ENCODE results near the gene TAOK2. TPM values are rescaled to one million over a fixed set of nuclear protein-coding genes. Genes with fewer than 3 reads are reported as not detected.
A peak's percentile ranks its signal among the peaks of the same experiment; 100 is the strongest.

The TAOK2 gene
- total and polyA plus RNA-seq, 2 of the 13 experiments (the other 11 are each of a cell fraction or from before 2014, with no cell fraction given), result 17.4 to 43.2 TPM

DNA sequence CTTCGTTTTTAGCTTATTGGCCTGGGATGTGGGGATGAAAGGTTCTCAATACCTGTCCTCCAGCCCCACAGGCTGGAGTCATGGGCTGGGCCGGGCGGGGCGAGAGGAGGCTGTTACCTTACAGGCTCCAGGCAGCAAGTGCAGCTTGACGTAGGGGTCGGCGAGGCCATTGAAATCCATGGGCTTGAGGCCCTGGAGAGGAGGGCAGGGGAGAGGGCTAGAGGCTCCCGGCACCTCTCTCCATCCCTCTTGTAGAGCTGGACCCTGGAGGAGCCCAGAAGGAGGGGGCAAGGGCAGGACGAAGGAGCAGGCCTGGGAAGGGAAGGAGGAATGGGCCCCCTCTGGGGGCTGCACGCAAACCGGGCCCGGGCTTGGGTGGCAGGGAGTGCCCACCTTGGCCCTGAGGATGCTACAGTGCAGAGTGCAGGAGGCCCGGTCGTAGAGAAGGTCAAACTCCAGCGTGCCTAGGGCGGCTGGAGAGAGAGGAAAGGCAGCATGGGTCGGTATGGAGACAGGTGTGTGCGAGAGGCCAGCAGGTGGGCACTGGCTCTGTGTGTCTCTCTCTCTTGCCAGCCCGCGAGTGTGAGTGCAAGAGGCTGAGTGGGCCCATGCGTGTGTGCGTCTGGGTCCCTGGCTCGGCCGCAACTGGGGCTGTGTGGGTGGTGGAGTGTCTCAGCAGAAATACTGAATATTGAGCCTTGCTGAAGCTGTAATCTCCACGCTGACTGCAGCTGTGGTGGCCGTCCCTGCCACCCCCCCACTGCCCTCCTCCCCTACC is 35.6 kb downstream of the TAOK2 start:
- peaks cover 10 to 31% of the 10 kb centered on the region in 2 experiments; a peak in 4 of 5 replicates for H3K27me3 ChIP-seq (ENCODE audit: control insufficient read depth in 1 of 2, insufficient read depth in 2 of 2, low read length in 2 of 2)
- no peak overlapping the region for H3K27ac ChIP-seq (ENCODE audit: extremely low read length, insufficient read depth, low read length)
- no peak overlapping the region for H2AFZ ChIP-seq (ENCODE audit: low read length)
- BruUV-seq (replicated peaks), result no TSS peak
- 21% methylated on average over 17 of the region's 26 CpGs for WGBS (ENCODE audit: low lambda C conversion rate)
- H3K9me3 ChIP-seq (ENCODE audit: low read length), result no peaks in the 10 kb centered on the region
- H3K79me2 ChIP-seq (ENCODE audit: insufficient read depth, low read length), result no peaks in the 10 kb centered on the region
- H3K9ac ChIP-seq (ENCODE audit: insufficient read depth, low read depth, low read length), result no peak overlapping the region
- no peak for DNase-seq (ENCODE audit: low spot score)
- FAIRE-seq, result no peak
- ATAC-seq, result peak; percentile 56
- POLR2A ChIA-PET, result interaction anchor here (1.1 to 1.7 kb wide), 3 partner anchors 36 to 202 kb away, joined by 4 to 6 read pairs (median 5); partner anchors contain the start of genes ALDOA and TAOK2
- in situ Hi-C loops (cut with HindIII; ENCODE audit: extremely low pct_ligation_motif_present, low pct_unique_long_range_greater_than_20kb), result loop anchor here (10.0 kb wide), 1 partner anchor 144 kb away; the partner anchor contains the start of gene CDIPT
- no peaks in the 10 kb centered on the region for H4K20me1 ChIP-seq (ENCODE audit: insufficient read depth, low read length)
- CTCF ChIA-PET (ENCODE audit: low intra/inter-chr PET ratio, low total read pairs), result no interaction called here
- no peaks in the 10 kb centered on the region for H3K36me3 ChIP-seq (replicated peaks in 1 of 2; ENCODE audit: control insufficient read depth in 1 of 2, insufficient read depth in 2 of 2, low read length in 2 of 2)
- H3K4me1 ChIP-seq (ENCODE audit: insufficient read depth, low read length), result peaks cover 31% of the 10 kb centered on the region
- H3K4me2 ChIP-seq (ENCODE audit: low read depth, low read length), result peak overlapping the region; percentile 41; the same call in 1 of the 2 replicates
- peak overlapping the region in 1 of 3 experiments; percentile 17; a peak in 1 of 6 replicates for H3K4me3 ChIP-seq (replicated peaks in 1 of 3; ENCODE audit: insufficient read depth in 1 of 3, low read depth in 2 of 3, low read length in 3 of 3)
- intact Hi-C loops (cut with micrococcal nuclease; ENCODE audit: unreplicated experiment), result no loop called here
- peak; percentile 78; the same call in 1 of the 2 replicates for TF ChIP-seq HNRNPL (IDR thresholded peaks at IDR 0.05; ENCODE audit: low read depth, low read length)
- TF ChIP-seq, protein P1, sequence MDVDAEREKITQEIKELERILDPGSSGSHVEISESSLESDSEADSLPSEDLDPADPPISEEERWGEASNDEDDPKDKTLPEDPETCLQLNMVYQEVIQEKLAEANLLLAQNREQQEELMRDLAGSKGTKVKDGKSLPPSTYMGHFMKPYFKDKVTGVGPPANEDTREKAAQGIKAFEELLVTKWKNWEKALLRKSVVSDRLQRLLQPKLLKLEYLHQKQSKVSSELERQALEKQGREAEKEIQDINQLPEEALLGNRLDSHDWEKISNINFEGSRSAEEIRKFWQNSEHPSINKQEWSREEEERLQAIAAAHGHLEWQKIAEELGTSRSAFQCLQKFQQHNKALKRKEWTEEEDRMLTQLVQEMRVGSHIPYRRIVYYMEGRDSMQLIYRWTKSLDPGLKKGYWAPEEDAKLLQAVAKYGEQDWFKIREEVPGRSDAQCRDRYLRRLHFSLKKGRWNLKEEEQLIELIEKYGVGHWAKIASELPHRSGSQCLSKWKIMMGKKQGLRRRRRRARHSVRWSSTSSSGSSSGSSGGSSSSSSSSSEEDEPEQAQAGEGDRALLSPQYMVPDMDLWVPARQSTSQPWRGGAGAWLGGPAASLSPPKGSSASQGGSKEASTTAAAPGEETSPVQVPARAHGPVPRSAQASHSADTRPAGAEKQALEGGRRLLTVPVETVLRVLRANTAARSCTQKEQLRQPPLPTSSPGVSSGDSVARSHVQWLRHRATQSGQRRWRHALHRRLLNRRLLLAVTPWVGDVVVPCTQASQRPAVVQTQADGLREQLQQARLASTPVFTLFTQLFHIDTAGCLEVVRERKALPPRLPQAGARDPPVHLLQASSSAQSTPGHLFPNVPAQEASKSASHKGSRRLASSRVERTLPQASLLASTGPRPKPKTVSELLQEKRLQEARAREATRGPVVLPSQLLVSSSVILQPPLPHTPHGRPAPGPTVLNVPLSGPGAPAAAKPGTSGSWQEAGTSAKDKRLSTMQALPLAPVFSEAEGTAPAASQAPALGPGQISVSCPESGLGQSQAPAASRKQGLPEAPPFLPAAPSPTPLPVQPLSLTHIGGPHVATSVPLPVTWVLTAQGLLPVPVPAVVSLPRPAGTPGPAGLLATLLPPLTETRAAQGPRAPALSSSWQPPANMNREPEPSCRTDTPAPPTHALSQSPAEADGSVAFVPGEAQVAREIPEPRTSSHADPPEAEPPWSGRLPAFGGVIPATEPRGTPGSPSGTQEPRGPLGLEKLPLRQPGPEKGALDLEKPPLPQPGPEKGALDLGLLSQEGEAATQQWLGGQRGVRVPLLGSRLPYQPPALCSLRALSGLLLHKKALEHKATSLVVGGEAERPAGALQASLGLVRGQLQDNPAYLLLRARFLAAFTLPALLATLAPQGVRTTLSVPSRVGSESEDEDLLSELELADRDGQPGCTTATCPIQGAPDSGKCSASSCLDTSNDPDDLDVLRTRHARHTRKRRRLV (CRISPR knock-in tag; IDR thresholded peaks at IDR 0.05), result no peak
- 0 out of 2 replicates have a peak, but pooled peaks have one; percentile 25 for TF ChIP-seq ZFX (CRISPR knock-in tag; IDR thresholded peaks at IDR 0.05; ENCODE audit: low read depth)
- 0 out of 2 replicates have a peak, but pooled peaks have one; percentile 23 for TF ChIP-seq HOXA3 (CRISPR knock-in tag; IDR thresholded peaks at IDR 0.05)
- TF ChIP-seq ZMYM3 (CRISPR knock-in tag; IDR thresholded peaks at IDR 0.05), result no peak
- peak; percentile 54 for TF ChIP-seq SALL1 (CRISPR knock-in tag; IDR thresholded peaks at IDR 0.05)
- peak; percentile 59 for TF ChIP-seq HNF4A (CRISPR knock-in tag; IDR thresholded peaks at IDR 0.05)
- TF ChIP-seq HES4 (CRISPR knock-in tag; IDR thresholded peaks at IDR 0.05; ENCODE audit: borderline replicate concordance), result 0 out of 2 replicates have a peak, but pooled peaks have one; percentile 43
- TF ChIP-seq EP300 (IDR thresholded peaks at IDR 0.05; ENCODE audit: low read depth in 2 of 2, low read length in 2 of 2), result no peak
- TF ChIP-seq EP300 (CRISPR knock-in tag; IDR thresholded peaks at IDR 0.05; ENCODE audit: borderline replicate concordance), result no peak
- no peak for TF ChIP-seq ZNF773 (CRISPR knock-in tag; IDR thresholded peaks at IDR 0.05; ENCODE audit: borderline replicate concordance)
- TF ChIP-seq TEAD3 (CRISPR knock-in tag; optimal IDR thresholded peaks at IDR 0.05; ENCODE audit: borderline replicate concordance), result peak; percentile 21
- TF ChIP-seq MYC (CRISPR knock-in tag; IDR thresholded peaks at IDR 0.05; ENCODE audit: borderline replicate concordance), result 0 out of 2 replicates have a peak, but pooled peaks have one; percentile 26
- no peak for TF ChIP-seq HMGA1 (CRISPR knock-in tag; conservative IDR thresholded peaks at IDR 0.05)
- no peak for TF ChIP-seq ZNF775 (CRISPR knock-in tag; IDR thresholded peaks at IDR 0.05; ENCODE audit: borderline replicate concordance)
- TF ChIP-seq ZNF230 (CRISPR knock-in tag; IDR thresholded peaks at IDR 0.05), result no peak
- TF ChIP-seq TSC22D2 (CRISPR knock-in tag; IDR thresholded peaks at IDR 0.05; ENCODE audit: borderline replicate concordance), result no peak

Measured in HepG2 (cell line).